H9 (cell line): Measurements from ENCODE around the gene GFOD2. TPM values are rescaled to one million over a fixed set of nuclear protein-coding genes. Genes with fewer than 3 reads are reported as not detected.

Experiments
- DNase-seq: peaks from one replicate; pipeline ENCODE4 v3.0.0-alpha.2; 2017
- H2AFZ ChIP-seq: one replicate; pipeline ENCODE4 v1.6.1; 2013; ENCODE audit warnings: mild to moderate bottlenecking, low read length, control low read depth, moderate library complexity
- H2AK5ac ChIP-seq: 2 replicates; pipeline ENCODE4 v1.6.1; 2013; ENCODE audit warnings: low read length, control low read depth, mixed read lengths; ENCODE audit not compliant: insufficient read length
- H2BK120ac ChIP-seq: one replicate; pipeline ENCODE4 v1.6.1; 2013; ENCODE audit warnings: low read depth, mild to moderate bottlenecking, low read length, control low read depth, inconsistent platforms; ENCODE audit not compliant: poor library complexity, severe bottlenecking
- H2BK12ac ChIP-seq: 2 replicates; pipeline ENCODE4 v1.6.1; 2013; ENCODE audit warnings: low read length, control low read depth, mixed read lengths, low read depth; ENCODE audit not compliant: insufficient read length
- H2BK15ac ChIP-seq: 2 replicates; pipeline ENCODE4 v1.6.1; 2013; ENCODE audit warnings: low read depth, low read length, control low read depth
- H2BK20ac ChIP-seq: one replicate; pipeline ENCODE4 v1.6.1; 2013; ENCODE audit warnings: low read depth, mild to moderate bottlenecking, low read length, control low read depth, inconsistent platforms; ENCODE audit not compliant: poor library complexity, severe bottlenecking
- H2BK5ac ChIP-seq: 2 replicates; pipeline ENCODE4 v1.6.1; 2013; ENCODE audit warnings: low read length, control low read depth, mixed read lengths; ENCODE audit not compliant: insufficient read length
- H3K14ac ChIP-seq: 2 replicates; pipeline ENCODE4 v1.6.1; 2013; ENCODE audit warnings: low read length, control low read depth; ENCODE audit not compliant: insufficient read depth
- H3K18ac ChIP-seq: 2 replicates; pipeline ENCODE4 v1.6.1; 2013; ENCODE audit warnings: low read depth, mild to moderate bottlenecking, mixed read lengths, low read length, control low read depth; ENCODE audit not compliant: insufficient read length
- H3K23ac ChIP-seq: 2 replicates; pipeline ENCODE4 v1.6.1; 2013; ENCODE audit warnings: low read length, control low read depth, mixed read lengths, low read depth; ENCODE audit not compliant: insufficient read length
- H3K23me2 ChIP-seq: 2 replicates; pipeline ENCODE4 v1.6.1; 2013; ENCODE audit warnings: low read depth, mild to moderate bottlenecking, mixed read lengths, low read length, control low read depth; ENCODE audit not compliant: insufficient read length, poor library complexity, severe bottlenecking
- H3K27ac ChIP-seq: 2 replicates; pipeline ENCODE4 v1.5.1; 2013; ENCODE audit warnings: low read length, control low read depth, mixed read lengths, low read depth; ENCODE audit not compliant: insufficient read length
- H3K27me3 ChIP-seq: 2 replicates; pipeline ENCODE4 v1.6.1; 2013; ENCODE audit warnings: low read length, control low read depth, inconsistent platforms; ENCODE audit not compliant: insufficient read depth
- H3K4ac ChIP-seq: 2 replicates; pipeline ENCODE4 v1.6.1; 2013; ENCODE audit warnings: low read depth, mild to moderate bottlenecking, control low read depth, inconsistent platforms, low read length, moderate library complexity
- H3K4me1 ChIP-seq: 2 replicates; pipeline ENCODE4 v1.6.1; 2013; ENCODE audit warnings: low read length, control low read depth, inconsistent platforms; ENCODE audit not compliant: insufficient read depth
- H3K4me2 ChIP-seq: 2 replicates; pipeline ENCODE4 v1.6.1; 2013; ENCODE audit warnings: low read length, control low read depth, mixed read lengths; ENCODE audit not compliant: insufficient read length, insufficient read depth
- H3K56ac ChIP-seq: 2 replicates; pipeline ENCODE4 v1.6.1; 2013; ENCODE audit warnings: low read depth, mild to moderate bottlenecking, mixed read lengths, low read length, control low read depth; ENCODE audit not compliant: insufficient read length
- H3K79me1 ChIP-seq: 2 replicates; pipeline ENCODE4 v1.6.1; 2013; ENCODE audit warnings: low read depth, mild to moderate bottlenecking, moderate library complexity, low read length, control low read depth, inconsistent platforms; ENCODE audit not compliant: insufficient read depth, poor library complexity, severe bottlenecking
- H3K79me2 ChIP-seq: 2 replicates; pipeline ENCODE4 v1.6.1; 2013; ENCODE audit warnings: low read length, control low read depth, inconsistent platforms; ENCODE audit not compliant: insufficient read depth
- H3K9ac ChIP-seq: 2 replicates; pipeline ENCODE4 v1.6.1; 2013; ENCODE audit warnings: low read length, control low read depth, mixed read lengths; ENCODE audit not compliant: insufficient read length; ENCODE audit errors: extremely low read depth
- H3K9me3 ChIP-seq: one replicate; pipeline ENCODE4 v1.6.1; 2013; ENCODE audit warnings: low read depth, low read length, inconsistent platforms; ENCODE audit not compliant: control insufficient read depth
- H3T11ph ChIP-seq: one replicate; pipeline ENCODE4 v1.6.1; 2013; ENCODE audit warnings: mild to moderate bottlenecking, low read length, control low read depth, inconsistent platforms
- H4K20me1 ChIP-seq: one replicate; pipeline ENCODE4 v1.6.1; 2013; ENCODE audit not compliant: control insufficient read depth, insufficient read length, insufficient read depth
- H4K5ac ChIP-seq: 2 replicates; pipeline ENCODE4 v1.6.1; 2013; ENCODE audit warnings: low read depth, mild to moderate bottlenecking, mixed read lengths, low read length, control low read depth; ENCODE audit not compliant: insufficient read length
- H4K8ac ChIP-seq: replicated peaks from 2 replicates; pipeline ENCODE4 v1.6.1; 2013; ENCODE audit warnings: low read length, control low read depth, mixed read lengths, low read depth; ENCODE audit not compliant: insufficient read length
- H4K91ac ChIP-seq: 2 replicates; pipeline ENCODE4 v1.6.1; 2013; ENCODE audit warnings: low read depth, mild to moderate bottlenecking, moderate library complexity, mixed read lengths, low read length, control low read depth; ENCODE audit not compliant: insufficient read length
- H3K27ac Mint-ChIP-seq, 3 experiments: 2 replicates in 2 of 3; 3 replicates in 1 of 3; pipeline ENCODE4 v1.8.0; 2020 to 2021; ENCODE audit warnings: mixed read lengths in 3 of 3, mild to moderate bottlenecking in 1 of 3, moderate library complexity in 1 of 3
- H3K27me3 Mint-ChIP-seq: 2 replicates; pipeline ENCODE4 v1.8.0; 2021; ENCODE audit warnings: low read depth, mild to moderate bottlenecking, moderate library complexity, mixed read lengths
- H3K36me3 Mint-ChIP-seq, 3 experiments: 2 replicates in 2 of 3; 3 replicates in 1 of 3; pipeline ENCODE4 v1.8.0; 2020 to 2021; ENCODE audit warnings: low read depth in 3 of 3, mixed read lengths in 3 of 3; ENCODE audit not compliant: insufficient read depth in 1 of 3
- H3K4me1 Mint-ChIP-seq, 2 experiments: 2 replicates each; pipeline ENCODE4 v1.8.0; 2020; ENCODE audit warnings: mixed read lengths in 2 of 2
- H3K4me3 Mint-ChIP-seq, 2 experiments: 2 replicates in 1 of 2; 3 replicates in 1 of 2; pipeline ENCODE4 v1.8.0; 2020 to 2021; ENCODE audit warnings: mild to moderate bottlenecking in 2 of 2, mixed read lengths in 2 of 2, moderate library complexity in 1 of 2
- H3K9me3 Mint-ChIP-seq, 2 experiments: 2 replicates in 1 of 2; 3 replicates in 1 of 2; pipeline ENCODE4 v1.8.0; 2020; ENCODE audit warnings: mild to moderate bottlenecking in 2 of 2, mixed read lengths in 2 of 2, moderate library complexity in 1 of 2
- CTCF ChIP-seq: fragments of 200-600 bp; sonication (generic); conservative IDR thresholded peaks from 3 replicates; pipeline ENCODE4 v1.8.0; 2021; ENCODE audit warnings: antibody characterized with exemption, mild to moderate bottlenecking
- whole genome bisulfite sequencing: extraction: QIAGEN DNeasy Blood & Tissue Kit; methylation state at CpG from one replicate; pipeline ENCODE4 v1.1.7; 2013; ENCODE audit warnings: missing lambda C conversion rate, low lambda C conversion rate, mixed read lengths; ENCODE audit not compliant: insufficient read length; ENCODE audit errors: extremely low coverage; 5-methylcytosine and 5-hydroxymethylcytosine counted together
- total RNA-seq: library from RNA; stranded (reverse); gene quantifications from 2 replicates; pipeline ENCODE4 v1.2.1, GENCODE V29; 2021

GFOD2 gene
- total RNA-seq, 1 experiment from 2014 or later = 21.8 TPM

- no CpG with 5 or more reads among the region's 13 CpGs for WGBS
- Histone ChIP-seq H3K14ac (no peak overlapping the region), H4K20me1 (no peaks in the 10 kb centered on the region), H3K9ac (no peak overlapping the region), H4K8ac (no peak overlapping the region), H4K5ac (no peak overlapping the region), H3K4me2 (no peak overlapping the region), H3K23ac (no peak overlapping the region), H2BK20ac (no peak overlapping the region), H3K27ac (no peak overlapping the region), H3K56ac (no peak overlapping the region), H3K4me1 (no peaks in the 10 kb centered on the region), H2BK5ac (no peak overlapping the region), H3K79me2 (no peaks in the 10 kb centered on the region), H2BK120ac (no peak overlapping the region), H2AK5ac (no peak overlapping the region), H2BK15ac (no peak overlapping the region), H3K23me2 (peaks cover 8% of the 10 kb centered on the region), H2BK12ac (no peak overlapping the region), H3K27me3 (no peaks in the 10 kb centered on the region), H3K4ac (no peak overlapping the region), H2AFZ (no peak overlapping the region), H3K79me1 (no peaks in the 10 kb centered on the region), H4K91ac (no peak overlapping the region), H3K9me3 (no peaks in the 10 kb centered on the region), H3K18ac (no peak overlapping the region), H3T11ph (no peak overlapping the region)
- DNase-seq = no peak
- Mint-ChIP-seq H3K36me3 (peaks cover 6 to 28% (median 25%) of the 10 kb centered on the region in 3 experiments; a peak in 6 of 7 replicates), H3K9me3 (no peaks in the 10 kb centered on the region), H3K27ac (no peak overlapping the region), H3K27me3 (peaks cover 9% of the 10 kb centered on the region), H3K4me1 (peaks cover 3 to 9% of the 10 kb centered on the region in 2 experiments; a peak in 3 of 4 replicates), H3K4me3 (no peak overlapping the region)
- no peak for TF ChIP-seq CTCF
Observed at GRCh38 chr16:67647681-67648080, 71.4 kb downstream of the GFOD2 start.
